Stimulated activated memory B cell treated with anti-CD40 and anti-IgM and Interleukin-4, amounts not matched to agents 10 μg/mL and 1 μg/mL and 100 μg/mL, for 72 hours (primary cell): ENCODE measurements around the gene IRF1.
"Not testable (repeated sequence)": the region's sequence is repeated elsewhere in the genome, so short reads cannot be mapped to it uniquely, and the experiment has no call there.

Experiments used
- ATAC-seq: fragments of 150-1000 bp; cut with Tn5 transposase; 2 replicates; pipeline ENCODE4 v1.10.0; 2021
- H3K27ac Mint-ChIP-seq: one replicate; pipeline ENCODE4 v1.8.0; 2022; ENCODE audit warnings: mild to moderate bottlenecking, mixed read lengths
- H3K27me3 Mint-ChIP-seq: one replicate; pipeline ENCODE4 v1.8.0; 2022; ENCODE audit warnings: mixed read lengths
- H3K36me3 Mint-ChIP-seq: one replicate; pipeline ENCODE4 v1.8.0; 2022; ENCODE audit warnings: mixed read lengths
- H3K4me1 Mint-ChIP-seq: one replicate; pipeline ENCODE4 v1.8.0; 2022; ENCODE audit warnings: mixed read lengths
- H3K4me3 Mint-ChIP-seq: one replicate; pipeline ENCODE4 v1.8.0; 2022; ENCODE audit warnings: mild to moderate bottlenecking, moderate library complexity, mixed read lengths
- H3K9me3 Mint-ChIP-seq: one replicate; pipeline ENCODE4 v1.8.0; 2022; ENCODE audit warnings: mixed read lengths

Gene IRF1

GRCh38 chr5:132438267-132438645, 52.3 kb downstream of the IRF1 start:
- H3K4me1 Mint-ChIP-seq, result peaks cover 76% of the 10 kb centered on the region
- ATAC-seq, H3K9me3 Mint-ChIP-seq, H3K4me3 Mint-ChIP-seq, H3K27me3 Mint-ChIP-seq: not testable (repeated sequence)
- peak overlapping the region; percentile 77 for H3K27ac Mint-ChIP-seq
- peaks cover 14% of the 10 kb centered on the region for H3K36me3 Mint-ChIP-seq

GRCh38 chr5:132437604-132438266, 52.8 kb downstream of the IRF1 start:
- Mint-ChIP-seq H3K4me3 (peak overlapping the region; percentile 21), H3K9me3 (no peaks in the 10 kb centered on the region), H3K4me1 (peaks cover 75% of the 10 kb centered on the region), H3K27me3 (no peaks in the 10 kb centered on the region), H3K27ac (peak overlapping the region; percentile 77), H3K36me3 (peaks cover 19% of the 10 kb centered on the region)
- ATAC-seq, result peak; percentile 96

GRCh38 chr5:132436936-132437335, 53.6 kb downstream of the IRF1 start:
- Mint-ChIP-seq H3K4me3 (no peak overlapping the region), H3K36me3 (peaks cover 23% of the 10 kb centered on the region), H3K9me3 (no peaks in the 10 kb centered on the region), H3K27me3 (no peaks in the 10 kb centered on the region), H3K27ac (peak overlapping the region; percentile 77), H3K4me1 (peaks cover 75% of the 10 kb centered on the region)
- ATAC-seq, result no peak

- peak overlapping the region; percentile 57 for H3K27ac Mint-ChIP-seq
- no peak for ATAC-seq
- H3K4me3 Mint-ChIP-seq, result no peak overlapping the region
- H3K27me3 Mint-ChIP-seq, result no peaks in the 10 kb centered on the region
- H3K36me3 Mint-ChIP-seq, result peaks cover 28% of the 10 kb centered on the region
- no peaks in the 10 kb centered on the region for H3K9me3 Mint-ChIP-seq
- H3K4me1 Mint-ChIP-seq, result peaks cover 77% of the 10 kb centered on the region
These were observed 54.7 kb downstream of the IRF1 start for GRCh38 chr5:132435886-132436285.

GRCh38 chr5:132435447-132435846, 55.1 kb downstream of the IRF1 start:
- no peak for ATAC-seq
- Mint-ChIP-seq H3K27me3 (no peaks in the 10 kb centered on the region), H3K4me1 (peaks cover 82% of the 10 kb centered on the region), H3K9me3 (no peaks in the 10 kb centered on the region), H3K36me3 (peaks cover 29% of the 10 kb centered on the region), H3K4me3 (no peak overlapping the region), H3K27ac (peak overlapping the region; percentile 60)

- H3K9me3 Mint-ChIP-seq, result no peaks in the 10 kb centered on the region
- peaks cover 85% of the 10 kb centered on the region for H3K4me1 Mint-ChIP-seq
- no peaks in the 10 kb centered on the region for H3K27me3 Mint-ChIP-seq
- H3K27ac Mint-ChIP-seq, result peak overlapping the region; percentile 60
- peaks cover 34% of the 10 kb centered on the region for H3K36me3 Mint-ChIP-seq
- no peak for ATAC-seq
- no peak overlapping the region for H3K4me3 Mint-ChIP-seq
These were observed 55.9 kb downstream of the IRF1 start for GRCh38 chr5:132434416-132435286.

GRCh38 chr5:132433141-132433540, 57.4 kb downstream of the IRF1 start:
- H3K27me3 Mint-ChIP-seq, result no peaks in the 10 kb centered on the region
- H3K4me3 Mint-ChIP-seq, result no peak overlapping the region
- H3K4me1 Mint-ChIP-seq, result peaks cover 89% of the 10 kb centered on the region
- peak overlapping the region; percentile 82 for H3K27ac Mint-ChIP-seq
- H3K9me3 Mint-ChIP-seq, result no peaks in the 10 kb centered on the region
- ATAC-seq, result no peak
- peaks cover 38% of the 10 kb centered on the region for H3K36me3 Mint-ChIP-seq

- Mint-ChIP-seq H3K4me3 (no peak overlapping the region), H3K27me3 (no peaks in the 10 kb centered on the region), H3K27ac (peak overlapping the region; percentile 82), H3K36me3 (peaks cover 38% of the 10 kb centered on the region), H3K9me3 (no peaks in the 10 kb centered on the region), H3K4me1 (peaks cover 90% of the 10 kb centered on the region)
- ATAC-seq, result no peak
These were observed 58.9 kb downstream of the IRF1 start for GRCh38 chr5:132431632-132432031.
